Lower leg skin (tissue), 4 donors: ENCODE data around the gene TAS2R14. TPM values are rescaled to one million over a fixed set of nuclear protein-coding genes. Genes with fewer than 3 reads are reported as not detected.

Experiments used
- DNase-seq, 2 donors: peaks; one replicate each; pipeline ENCODE4 v3.0.0-alpha.2; 2019; ENCODE audit warnings: low spot score in 2 of 2
- H3K4me3 ChIP-seq: fragments of 200-600 bp; sonication (generic); 2 replicates; pipeline ENCODE4 v1.5.1; 2017; ENCODE audit warnings: mild to moderate bottlenecking, low read depth; ENCODE audit not compliant: poor library complexity, severe bottlenecking
- CTCF ChIP-seq, 3 donors: fragments of 450-650 bp; IDR thresholded peaks; one replicate each; pipeline ENCODE4 v1.5.1; 2016; ENCODE audit warnings: antibody characterized with exemption in 3 of 3, mild to moderate bottlenecking in 3 of 3, moderate library complexity in 2 of 3
- POLR2A ChIP-seq, 2 donors: fragments of 450-650 bp; IDR thresholded peaks; one replicate each; pipeline ENCODE4 v1.6.1; 2016 to 2017; ENCODE audit warnings: antibody characterized with exemption in 2 of 2, mild to moderate bottlenecking in 1 of 2, moderate library complexity in 1 of 2
- WGBS, 2 donors: methylation state at CpG; one replicate each; pipeline ENCODE4 v1.1.5; 2018; 5-methylcytosine and 5-hydroxymethylcytosine counted together
- intact Hi-C: fragments of 100-400 bp; cut with DNase I; formaldehyde crosslinking; loops from one replicate; pipeline ENCODE4 v1.15.0; 2023; ENCODE audit warnings: low total_unique reads
- total RNA-seq, 4 donors: library from RNA; depleted of rRNA; stranded (reverse); fragments of >200 nt; gene quantifications; one replicate each; pipeline ENCODE4 v1.1.0, GENCODE V29; 2016

TAS2R14 gene
- total RNA-seq, 4 donors from 2014 or later = 0.49 to 1.3 (median 0.73) TPM

- WGBS, 2 donors = 92 to 93% methylated on average over 5 of the region's 5 CpGs
Measured at GRCh38 chr12:10928746-10929286, 10.2 kb downstream of the TAS2R14 start, which contains the start of gene PRH2. Gene PRH2 (plus strand): TSS chr12:10929236. CDS start chr12:10929274, 38 bp downstream.

DNA sequence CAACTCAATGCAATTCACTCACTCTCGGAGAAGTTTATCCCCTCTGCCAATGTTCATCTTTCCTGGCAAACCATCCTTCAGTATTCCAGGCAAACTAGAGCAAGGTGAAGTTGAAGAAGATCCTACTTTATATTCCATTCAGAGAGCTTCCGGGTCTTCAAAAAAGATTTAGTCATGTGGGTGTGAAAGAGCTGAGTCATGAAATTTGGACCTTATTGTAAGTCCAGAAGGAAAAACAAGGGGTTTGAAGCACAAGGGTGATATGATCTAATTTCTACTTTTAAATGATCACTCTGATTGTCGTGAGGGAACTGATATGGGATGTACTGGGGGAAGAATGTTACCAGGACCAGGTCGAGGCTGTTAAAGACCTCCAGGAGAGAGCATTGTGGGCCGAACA is 12.8 kb downstream of the TAS2R14 start:
- intact Hi-C loops = no loop called here
- DNase-seq = no peak
- WGBS, 2 donors = 95% methylated on average over 5 of the region's 5 CpGs
- TF ChIP-seq CTCF (IDR thresholded peaks at IDR 0.05) (no peak), POLR2A (IDR thresholded peaks at IDR 0.05) (no peak)
- H3K4me3 ChIP-seq = no peak overlapping the region

More at GRCh38 chr12:10928746-10929286, 10.2 kb downstream of the TAS2R14 start, which contains the start of gene PRH2:
- no peak for DNase-seq
- no peak for TF ChIP-seq POLR2A (IDR thresholded peaks at IDR 0.05)
- TF ChIP-seq CTCF (IDR thresholded peaks at IDR 0.05) = no peak
- intact Hi-C loops = no loop called here
- no peak within 1 kb of the TSS for H3K4me3 ChIP-seq

- intact Hi-C loops = no loop called here
- no peak for TF ChIP-seq POLR2A (IDR thresholded peaks at IDR 0.05)
- TF ChIP-seq CTCF (IDR thresholded peaks at IDR 0.05) = no peak
- 92 to 97% methylated on average over 1 of the region's 1 CpG for WGBS, 2 donors
- no peak overlapping the region for H3K4me3 ChIP-seq
- no peak for DNase-seq
Measured at GRCh38 chr12:10919809-10920208, 19.3 kb downstream of the TAS2R14 start.

DNA sequence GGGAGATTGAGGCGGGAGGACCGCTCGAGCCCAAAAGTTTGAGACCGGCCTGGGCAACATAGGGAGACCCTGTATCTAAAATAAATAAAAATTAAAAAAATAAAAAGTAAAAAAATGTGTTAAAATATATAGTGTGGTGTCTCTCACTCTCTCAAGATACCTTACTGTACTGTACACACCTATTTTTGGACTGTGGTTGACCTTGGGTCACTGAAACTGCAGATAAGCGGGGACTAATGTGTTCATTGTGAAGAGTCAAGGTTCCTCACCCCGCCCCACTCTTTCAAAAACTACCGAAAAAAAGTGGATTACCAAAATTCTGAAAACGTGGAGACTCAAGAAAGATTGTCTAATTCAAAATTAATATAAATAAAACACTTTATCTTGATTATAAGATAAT is 28.7 kb downstream of the TAS2R14 start:
- TF ChIP-seq POLR2A (IDR thresholded peaks at IDR 0.05) = no peak
- no peak for TF ChIP-seq CTCF (IDR thresholded peaks at IDR 0.05)
- intact Hi-C loops = no loop called here
- WGBS, 2 donors = 83 to 86% methylated on average over 8 of the region's 8 CpGs
- no peak overlapping the region for H3K4me3 ChIP-seq
- no peak for DNase-seq

DNA sequence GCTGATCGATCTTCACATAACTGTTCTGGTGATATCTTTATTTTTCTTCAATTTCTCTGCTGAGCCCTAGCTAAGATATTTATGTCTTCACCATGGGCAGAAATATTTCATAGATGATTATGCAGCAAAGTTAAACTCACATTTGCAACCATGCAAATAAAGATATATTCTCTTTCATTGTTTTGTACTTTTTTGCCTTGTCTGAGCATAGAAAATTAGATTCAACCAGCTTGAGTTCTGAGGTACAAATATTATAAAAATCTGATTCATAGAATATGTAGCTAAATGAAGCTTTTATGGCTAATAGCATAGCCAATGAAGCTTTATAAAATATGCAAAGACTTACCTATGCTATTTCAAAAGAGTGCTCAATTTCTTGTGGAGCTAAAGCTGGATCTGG is 29.6 kb downstream of the TAS2R14 start, which contains the start of gene TAS2R13:
Gene TAS2R13, minus strand, starts transcription at position 101 of the 400 bp plus-strand sequence. CDS start 264 bp downstream, outside the sequence.
- intact Hi-C loops = no loop called here
- no peak within 1 kb of the TSS for H3K4me3 ChIP-seq
- TF ChIP-seq POLR2A (IDR thresholded peaks at IDR 0.05) = no peak
- TF ChIP-seq CTCF (IDR thresholded peaks at IDR 0.05) = no peak
- no peak for DNase-seq
- WGBS, 2 donors = 93 to 96% methylated on average over 1 of the region's 1 CpG

DNA sequence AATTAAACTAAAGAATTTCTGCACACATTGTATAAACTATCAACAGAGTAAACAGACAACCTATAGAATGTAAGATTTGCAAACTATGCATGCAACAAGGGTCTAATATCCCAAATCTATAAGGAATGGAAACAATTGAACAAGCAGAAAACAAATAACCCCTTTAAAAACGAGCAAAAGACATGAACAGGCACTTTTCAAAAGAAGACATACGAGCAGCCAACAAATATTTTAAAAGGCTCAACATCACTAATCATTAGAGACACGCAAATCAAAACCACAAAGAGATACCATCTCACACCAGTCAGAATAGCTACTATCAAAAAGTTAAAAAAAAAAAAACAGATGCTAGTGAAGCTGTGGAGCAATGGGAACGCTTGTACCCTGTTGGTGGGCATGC is 34.4 kb downstream of the TAS2R14 start:
- TF ChIP-seq CTCF (IDR thresholded peaks at IDR 0.05) (no peak), POLR2A (IDR thresholded peaks at IDR 0.05) (no peak)
- no peak for DNase-seq
- intact Hi-C loops = no loop called here
- no peak overlapping the region for H3K4me3 ChIP-seq
- WGBS, 2 donors = 74 to 93% methylated on average over 4 of the region's 4 CpGs
